ENCODE results near the gene ZSWIM6. TPM values are rescaled to one million over a fixed set of nuclear protein-coding genes. Genes with fewer than 3 reads are reported as not detected.

ZSWIM6 gene
- total RNA-seq, 1 donor from 2014 or later, result 20.3 TPM

- H3K9me3 Mint-ChIP-seq (ENCODE audit: low read depth), result peaks cover 22% of the 10 kb centered on the region
- no peak for DNase-seq (ENCODE audit: low spot score)
- no peak for TF ChIP-seq CTCF (IDR thresholded peaks at IDR 0.05)
- H3K4me3 Mint-ChIP-seq (ENCODE audit: unreplicated experiment), result no peak overlapping the region
- peaks cover 27% of the 10 kb centered on the region for H3K4me1 Mint-ChIP-seq (ENCODE audit: low read depth)
- H3K27me3 Mint-ChIP-seq (ENCODE audit: low read depth), result no peaks in the 10 kb centered on the region
- H3K36me3 Mint-ChIP-seq (ENCODE audit: low read depth), result peaks cover 4% of the 10 kb centered on the region
- no peak overlapping the region for H3K27ac Mint-ChIP-seq (ENCODE audit: unreplicated experiment)
These were observed 108.0 kb downstream of the ZSWIM6 start for GRCh38 chr5:61440086-61440485.

- Mint-ChIP-seq H3K27ac (ENCODE audit: unreplicated experiment) (no peak overlapping the region), H3K9me3 (ENCODE audit: low read depth) (peaks cover 22% of the 10 kb centered on the region), H3K27me3 (ENCODE audit: low read depth) (no peaks in the 10 kb centered on the region), H3K36me3 (ENCODE audit: low read depth) (peaks cover 4% of the 10 kb centered on the region), H3K4me3 (ENCODE audit: unreplicated experiment) (no peak overlapping the region), H3K4me1 (ENCODE audit: low read depth) (peaks cover 32% of the 10 kb centered on the region)
- no peak for DNase-seq (ENCODE audit: low spot score)
- no peak for TF ChIP-seq CTCF (IDR thresholded peaks at IDR 0.05)
These were observed 108.5 kb downstream of the ZSWIM6 start for GRCh38 chr5:61440596-61440995.

GRCh38 chr5:61441742-61442141, 109.7 kb downstream of the ZSWIM6 start:
- Mint-ChIP-seq H3K4me1 (ENCODE audit: low read depth) (peaks cover 37% of the 10 kb centered on the region), H3K27me3 (ENCODE audit: low read depth) (no peaks in the 10 kb centered on the region), H3K9me3 (ENCODE audit: low read depth) (peaks cover 22% of the 10 kb centered on the region), H3K4me3 (ENCODE audit: unreplicated experiment) (no peak overlapping the region), H3K27ac (ENCODE audit: unreplicated experiment) (no peak overlapping the region), H3K36me3 (ENCODE audit: low read depth) (peaks cover 4% of the 10 kb centered on the region)
- no peak for DNase-seq (ENCODE audit: low spot score)
- no peak for TF ChIP-seq CTCF (IDR thresholded peaks at IDR 0.05)

- no peak for TF ChIP-seq CTCF (IDR thresholded peaks at IDR 0.05)
- Mint-ChIP-seq H3K4me1 (ENCODE audit: low read depth) (peaks cover 63% of the 10 kb centered on the region), H3K36me3 (ENCODE audit: low read depth) (peaks cover 4% of the 10 kb centered on the region), H3K4me3 (ENCODE audit: unreplicated experiment) (no peak overlapping the region), H3K9me3 (ENCODE audit: low read depth) (peaks cover 15% of the 10 kb centered on the region), H3K27me3 (ENCODE audit: low read depth) (no peaks in the 10 kb centered on the region), H3K27ac (ENCODE audit: unreplicated experiment) (peak overlapping the region; percentile 70)
- no peak for DNase-seq (ENCODE audit: low spot score)
These were observed 115.9 kb downstream of the ZSWIM6 start for GRCh38 chr5:61447780-61448495.

GRCh38 chr5:61449804-61450492, 117.9 kb downstream of the ZSWIM6 start:
- Mint-ChIP-seq H3K9me3 (ENCODE audit: low read depth) (peaks cover 12% of the 10 kb centered on the region), H3K4me3 (ENCODE audit: unreplicated experiment) (peak overlapping the region; percentile 31), H3K27ac (ENCODE audit: unreplicated experiment) (peak overlapping the region; percentile 96), H3K4me1 (ENCODE audit: low read depth) (peaks cover 67% of the 10 kb centered on the region), H3K36me3 (ENCODE audit: low read depth) (peaks cover 4% of the 10 kb centered on the region), H3K27me3 (ENCODE audit: low read depth) (no peaks in the 10 kb centered on the region)
- no peak for DNase-seq (ENCODE audit: low spot score)
- TF ChIP-seq CTCF (IDR thresholded peaks at IDR 0.05), result no peak

Measured in chondrocyte (in vitro differentiated cells).